ENCODE data around the gene ADCY2. TPM values are rescaled to one million over a fixed set of nuclear protein-coding genes. Genes with fewer than 3 reads are reported as not detected.

The ADCY2 gene
- total and polyA plus RNA-seq, 9 donors, result 4.0 to 22.8 (median 8.3) TPM

DNA sequence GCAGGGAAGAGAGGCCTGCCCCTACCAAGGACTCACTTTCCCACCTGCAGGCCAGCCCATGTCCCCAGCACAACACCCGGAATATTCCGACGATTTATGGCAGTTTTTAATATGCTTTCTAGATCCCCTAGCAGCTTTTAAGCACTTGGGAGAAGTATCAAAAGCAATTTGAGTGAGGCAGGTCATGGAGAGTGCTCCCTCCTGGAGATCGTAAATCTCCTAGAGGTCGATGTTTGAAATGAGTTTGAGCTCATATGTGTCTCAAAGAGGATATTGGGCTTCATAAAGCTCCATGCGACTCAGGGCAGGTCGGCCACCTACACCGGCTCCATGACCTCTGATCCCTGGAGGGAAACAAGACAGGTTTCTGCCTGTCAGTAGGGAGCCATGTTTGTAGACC lies 427.7 kb downstream of the ADCY2 start:
- Histone ChIP-seq H3K36me3 (no peaks in the 10 kb centered on the region), H3K27me3 (no peaks in the 10 kb centered on the region), H3K4me1 (ENCODE audit: insufficient read depth) (no peaks in the 10 kb centered on the region), H3K9me3 (no peaks in the 10 kb centered on the region), H3K27ac (no peak overlapping the region), H3K4me3 (no peak overlapping the region)
- WGBS, 3 donors, result 54 to 60% (median 59%) methylated on average over 8 of the region's 8 CpGs
- DNase-seq, result no peak
- TF ChIP-seq, protein P1, sequence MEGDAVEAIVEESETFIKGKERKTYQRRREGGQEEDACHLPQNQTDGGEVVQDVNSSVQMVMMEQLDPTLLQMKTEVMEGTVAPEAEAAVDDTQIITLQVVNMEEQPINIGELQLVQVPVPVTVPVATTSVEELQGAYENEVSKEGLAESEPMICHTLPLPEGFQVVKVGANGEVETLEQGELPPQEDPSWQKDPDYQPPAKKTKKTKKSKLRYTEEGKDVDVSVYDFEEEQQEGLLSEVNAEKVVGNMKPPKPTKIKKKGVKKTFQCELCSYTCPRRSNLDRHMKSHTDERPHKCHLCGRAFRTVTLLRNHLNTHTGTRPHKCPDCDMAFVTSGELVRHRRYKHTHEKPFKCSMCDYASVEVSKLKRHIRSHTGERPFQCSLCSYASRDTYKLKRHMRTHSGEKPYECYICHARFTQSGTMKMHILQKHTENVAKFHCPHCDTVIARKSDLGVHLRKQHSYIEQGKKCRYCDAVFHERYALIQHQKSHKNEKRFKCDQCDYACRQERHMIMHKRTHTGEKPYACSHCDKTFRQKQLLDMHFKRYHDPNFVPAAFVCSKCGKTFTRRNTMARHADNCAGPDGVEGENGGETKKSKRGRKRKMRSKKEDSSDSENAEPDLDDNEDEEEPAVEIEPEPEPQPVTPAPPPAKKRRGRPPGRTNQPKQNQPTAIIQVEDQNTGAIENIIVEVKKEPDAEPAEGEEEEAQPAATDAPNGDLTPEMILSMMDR (IDR thresholded peaks at IDR 0.05), result no peak
- no peak for TF ChIP-seq EP300 (IDR thresholded peaks at IDR 0.05)
- intact Hi-C loops (cut with DNase I), result no loop called here

DNA sequence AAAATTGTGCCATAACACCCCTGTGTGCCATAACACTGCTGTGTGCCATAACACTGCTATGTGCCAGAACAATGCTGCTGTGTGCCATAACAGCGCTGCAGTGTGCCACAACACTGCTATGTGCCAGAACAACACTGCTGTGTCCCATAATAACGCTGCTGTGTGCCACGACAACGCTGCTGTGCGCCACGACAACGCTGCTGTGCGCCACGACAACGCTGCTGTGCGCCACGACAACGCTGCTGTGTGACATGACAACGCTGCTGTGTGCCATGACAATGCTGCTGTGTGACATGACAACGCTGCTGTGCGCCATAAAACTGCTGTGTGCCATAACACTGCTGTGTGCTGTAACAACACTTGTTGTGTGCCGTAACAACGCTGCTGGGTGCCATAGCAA lies 429.1 kb downstream of the ADCY2 start:
- DNase-seq, result no peak
- Histone ChIP-seq H3K27ac (no peak overlapping the region), H3K4me1 (ENCODE audit: insufficient read depth) (no peaks in the 10 kb centered on the region), H3K9me3 (no peaks in the 10 kb centered on the region), H3K27me3 (no peaks in the 10 kb centered on the region), H3K4me3 (no peak overlapping the region), H3K36me3 (no peaks in the 10 kb centered on the region)
- TF ChIP-seq, protein P1 (IDR thresholded peaks at IDR 0.05), result no peak
- TF ChIP-seq POLR2A (IDR thresholded peaks at IDR 0.05), result no peak
- no peak for TF ChIP-seq EP300 (IDR thresholded peaks at IDR 0.05)
- 90 to 96% (median 93%) methylated on average over 18 of the region's 18 CpGs for WGBS, 3 donors
- intact Hi-C loops (cut with DNase I), result no loop called here

DNA sequence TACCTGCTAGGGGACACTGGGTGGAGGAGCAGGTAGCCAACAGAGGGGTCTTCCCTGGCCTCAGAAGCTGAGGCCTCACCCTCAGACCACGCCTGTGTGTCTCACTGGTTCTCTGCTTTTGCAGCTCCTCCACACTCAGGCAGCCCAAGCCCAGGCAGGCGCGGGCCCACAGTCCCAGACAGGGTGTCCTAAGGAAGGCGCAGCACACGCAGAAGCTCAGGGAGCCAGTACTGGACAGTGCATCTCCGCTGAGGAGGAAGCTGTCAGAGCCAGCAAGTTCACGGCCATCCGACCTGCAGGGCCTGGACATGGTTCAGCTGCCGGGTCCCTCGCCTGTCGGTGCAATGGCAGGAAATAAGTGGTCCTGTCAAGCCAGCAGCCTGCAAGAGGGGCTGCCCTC lies 429.7 kb downstream of the ADCY2 start:
- intact Hi-C loops (cut with DNase I), result no loop called here
- H3K36me3 ChIP-seq, result no peaks in the 10 kb centered on the region
- no peak for TF ChIP-seq POLR2A (IDR thresholded peaks at IDR 0.05)
- no peak for TF ChIP-seq EP300 (IDR thresholded peaks at IDR 0.05)
- TF ChIP-seq, protein P1 (IDR thresholded peaks at IDR 0.05), result no peak
- H3K4me3 ChIP-seq, result no peak overlapping the region
- H3K9me3 ChIP-seq, result no peaks in the 10 kb centered on the region
- H3K27me3 ChIP-seq, result no peaks in the 10 kb centered on the region
- WGBS, 3 donors, result 57 to 81% (median 76%) methylated on average over 8 to 11 of the region's 11 CpGs
- no peak for DNase-seq
- H3K27ac ChIP-seq, result no peak overlapping the region
- no peaks in the 10 kb centered on the region for H3K4me1 ChIP-seq (ENCODE audit: insufficient read depth)

DNA sequence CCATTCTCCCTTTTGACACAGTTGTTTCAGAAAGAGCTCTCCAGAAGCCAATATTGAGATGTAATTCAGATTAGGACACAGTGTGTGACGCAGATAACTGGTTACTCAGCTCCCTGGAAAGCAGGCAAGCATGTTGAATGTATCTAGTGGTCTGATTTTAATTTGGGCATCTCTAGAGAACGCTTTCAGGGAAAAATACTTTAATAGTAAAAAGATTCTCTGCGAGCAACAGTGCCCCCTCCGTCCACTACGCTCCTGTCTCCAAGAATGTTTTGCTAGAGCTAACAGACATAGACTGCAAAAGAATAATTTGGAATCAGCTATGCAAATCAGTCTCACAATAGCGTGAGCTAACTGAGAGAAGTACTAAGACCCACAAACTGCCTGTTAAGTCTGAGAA lies 431.7 kb downstream of the ADCY2 start:
- H3K36me3 ChIP-seq, result no peaks in the 10 kb centered on the region
- no peaks in the 10 kb centered on the region for H3K9me3 ChIP-seq
- no peak for TF ChIP-seq EP300 (IDR thresholded peaks at IDR 0.05)
- TF ChIP-seq, protein P1 (IDR thresholded peaks at IDR 0.05), result no peak
- no peak for TF ChIP-seq POLR2A (IDR thresholded peaks at IDR 0.05)
- intact Hi-C loops (cut with DNase I), result no loop called here
- no peaks in the 10 kb centered on the region for H3K27me3 ChIP-seq
- 57 to 71% (median 70%) methylated on average over 6 of the region's 6 CpGs for WGBS, 3 donors
- no peak for DNase-seq
- H3K27ac ChIP-seq, result no peak overlapping the region
- H3K4me3 ChIP-seq, result no peak overlapping the region
- no peaks in the 10 kb centered on the region for H3K4me1 ChIP-seq (ENCODE audit: insufficient read depth)

DNA sequence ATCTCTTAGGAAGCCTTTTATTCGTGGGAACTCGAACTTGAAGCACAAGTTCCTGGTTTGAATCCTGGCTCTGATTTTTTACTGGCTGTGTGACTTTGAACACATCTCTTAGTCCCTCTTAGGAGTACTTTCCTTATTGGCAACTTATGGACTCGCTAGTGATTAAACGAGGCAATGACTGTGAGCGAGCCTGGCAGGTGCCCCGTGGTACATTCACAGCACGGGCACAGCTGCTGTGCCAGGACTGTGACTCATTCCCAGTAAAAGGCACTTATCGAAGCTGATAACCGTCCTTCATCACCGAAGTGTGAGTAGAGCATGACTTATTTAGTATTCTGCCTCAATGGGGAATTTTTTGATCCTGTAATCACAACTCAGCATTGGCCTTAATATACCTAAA lies 432.3 kb downstream of the ADCY2 start:
- Histone ChIP-seq H3K9me3 (no peaks in the 10 kb centered on the region), H3K4me3 (no peak overlapping the region), H3K4me1 (ENCODE audit: insufficient read depth) (no peaks in the 10 kb centered on the region), H3K36me3 (no peaks in the 10 kb centered on the region), H3K27ac (no peak overlapping the region), H3K27me3 (no peaks in the 10 kb centered on the region)
- WGBS, 3 donors, result 77 to 88% (median 87%) methylated on average over 10 of the region's 10 CpGs
- DNase-seq, result no peak
- intact Hi-C loops (cut with DNase I), result no loop called here
- TF ChIP-seq EP300 (IDR thresholded peaks at IDR 0.05), result no peak
- TF ChIP-seq, protein P1 (IDR thresholded peaks at IDR 0.05), result no peak
- TF ChIP-seq POLR2A (IDR thresholded peaks at IDR 0.05), result no peak
